Panc1 (cell line): ENCODE measurements around the gene MOCS1. TPM values are rescaled to one million over a fixed set of nuclear protein-coding genes. Genes with fewer than 3 reads are reported as not detected.

ENCODE experiments used
- ATAC-seq: fragments of 200-7000 bp; cut with Tn5 transposase; 2 replicates; pipeline ENCODE4 v1.9.1; 2020; ENCODE audit warnings: mild to moderate bottlenecking, moderate library complexity
- BruUV-seq: library from RNA; stranded (reverse); fragments of 400-500 nt; replicated peaks from 2 replicates; lab custom pipeline; 2021; lab: Mats Ljungman, UMichigan
- CTCF ChIA-PET: fragments of 300-600 bp; sonication (Branson Sonifier 250); formaldehyde crosslinking; loops from one replicate; lab custom pipeline; 2022; ENCODE audit warnings: antibody characterized with exemption; lab: Charles Lee
- POLR2A ChIA-PET: fragments of 300-600 bp; sonication (Branson Sonifier 250); formaldehyde crosslinking; loops from one replicate; lab custom pipeline; 2022; ENCODE audit warnings: antibody characterized with exemption; lab: Charles Lee
- DNase-seq: peaks from one replicate; pipeline ENCODE4 v3.0.0-alpha.2; 2010; ENCODE audit warnings: low read depth, low spot score
- H3K27ac ChIP-seq: 2 replicates; pipeline ENCODE4 v1.5.1; 2011; ENCODE audit warnings: mild to moderate bottlenecking, low read length, inconsistent platforms
- H3K27me3 ChIP-seq: fragments of 200-500 bp; sonication (Bioruptor generic); 2 replicates; pipeline ENCODE4 v1.6.0; 2014; ENCODE audit warnings: low read length, inconsistent platforms; ENCODE audit not compliant: control insufficient read depth, insufficient read depth
- H3K36me3 ChIP-seq: fragments of 200-500 bp; sonication (Bioruptor generic); 2 replicates; pipeline ENCODE4 v1.5.1; 2014; ENCODE audit warnings: inconsistent platforms, mild to moderate bottlenecking, low read length, moderate library complexity; ENCODE audit not compliant: control insufficient read depth, insufficient read depth
- H3K4me1 ChIP-seq: 2 replicates; pipeline ENCODE4 v1.5.1; 2011; ENCODE audit warnings: inconsistent platforms, mild to moderate bottlenecking, low read length, moderate library complexity; ENCODE audit not compliant: control insufficient read depth, insufficient read depth
- H3K4me3 ChIP-seq, 2 experiments: 2 replicates each; pipeline ENCODE4 v1.5.1; 2011 to 2012; ENCODE audit warnings: low read depth in 2 of 2, low read length in 2 of 2, mild to moderate bottlenecking in 2 of 2, inconsistent platforms in 1 of 2, moderate library complexity in 1 of 2
- H3K9me3 ChIP-seq: fragments of 200-500 bp; sonication (Bioruptor generic); 2 replicates; pipeline ENCODE4 v1.5.1; 2014; ENCODE audit warnings: low read depth, mild to moderate bottlenecking, inconsistent platforms, low read length, moderate library complexity; ENCODE audit not compliant: control insufficient read depth, insufficient read depth
- POLR2AphosphoS5 ChIP-seq: IDR thresholded peaks from 2 replicates; pipeline ENCODE4 v1.6.1; 2012; ENCODE audit warnings: mild to moderate bottlenecking, low read depth, low read length, moderate library complexity
- SIN3A ChIP-seq: IDR thresholded peaks from 2 replicates; pipeline ENCODE4 v1.6.1; 2012; ENCODE audit warnings: low read depth, mild to moderate bottlenecking, low read length, moderate library complexity, borderline replicate concordance; ENCODE audit not compliant: insufficient read depth
- TCF7L2 ChIP-seq: IDR thresholded peaks from 2 replicates; pipeline ENCODE4 v1.6.1; 2011; ENCODE audit warnings: mild to moderate bottlenecking, low read depth, low read length, inconsistent platforms
- in situ Hi-C: cut with HindIII; loops from 2 replicates; pipeline ENCODE4 v1.10.0; 2016; ENCODE audit warnings: low sequenced_read_pairs, low pct_unique_long_range_greater_than_20kb
- intact Hi-C: fragments of 100-400 bp; cut with micrococcal nuclease; formaldehyde crosslinking; loops from one replicate; pipeline ENCODE4 v1.10.0; 2022; ENCODE audit not compliant: unreplicated experiment
- total RNA-seq: library from RNA; stranded (reverse); gene quantifications from one replicate; pipeline ENCODE4 v1.2.1, GENCODE V29; 2021; ENCODE audit not compliant: unreplicated experiment
- TF ChIP-seq, protein P1 (sequence below): fragments of 450-650 bp; IDR thresholded peaks from 2 replicates; pipeline ENCODE4 v1.5.1; 2017; ENCODE audit warnings: mild to moderate bottlenecking
- TF ChIP-seq, protein P2 (sequence below), 2 experiments: IDR thresholded peaks; 2 replicates each; pipeline ENCODE4 v1.6.1; 2011 to 2012; ENCODE audit warnings: low read depth in 2 of 2, control low read depth in 1 of 2, low read length in 1 of 2, mild to moderate bottlenecking in 1 of 2, moderate library complexity in 1 of 2; ENCODE audit not compliant: insufficient read depth in 1 of 2

The MOCS1 gene
- total RNA-seq, 1 experiment from 2014 or later, result 0.98 TPM

DNA sequence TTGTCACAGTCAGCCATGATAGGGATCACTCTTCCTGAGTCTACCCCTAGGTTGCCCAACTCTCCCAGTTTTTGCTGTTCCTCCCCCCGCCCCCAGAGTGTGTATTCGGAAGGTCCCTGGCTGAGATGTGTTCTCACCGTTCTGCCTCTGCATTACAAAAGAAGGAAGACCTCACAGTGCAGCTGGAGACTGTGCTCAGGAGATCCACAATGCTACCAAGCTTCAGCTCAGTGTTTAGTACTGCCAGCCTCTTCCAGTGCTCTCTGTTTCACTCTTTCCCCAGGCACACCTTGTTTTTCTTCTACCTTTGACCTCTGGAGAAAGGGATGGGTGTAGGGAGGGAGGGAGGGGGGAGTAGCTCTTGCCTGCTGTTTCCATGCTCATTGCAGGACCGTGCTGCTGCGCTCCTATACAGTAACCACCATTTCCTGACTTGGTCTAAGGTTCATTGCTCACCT lies 13.4 kb upstream of the MOCS1 start:
- Histone ChIP-seq H3K9me3 (no peaks in the 10 kb centered on the region), H3K27me3 (peaks cover 2% of the 10 kb centered on the region; the same call in 1 of the 2 replicates), H3K36me3 (no peaks in the 10 kb centered on the region), H3K4me1 (no peaks in the 10 kb centered on the region), H3K27ac (no peak overlapping the region), H3K4me3 (no peak overlapping the region)
- in situ Hi-C loops, result no loop called here
- intact Hi-C loops, result no loop called here
- ChIA-PET CTCF (no interaction called here), POLR2A (no interaction called here)
- TF ChIP-seq TCF7L2 (no peak), SIN3A (no peak), POLR2AphosphoS5 (no peak)
- TF ChIP-seq, protein P1, sequence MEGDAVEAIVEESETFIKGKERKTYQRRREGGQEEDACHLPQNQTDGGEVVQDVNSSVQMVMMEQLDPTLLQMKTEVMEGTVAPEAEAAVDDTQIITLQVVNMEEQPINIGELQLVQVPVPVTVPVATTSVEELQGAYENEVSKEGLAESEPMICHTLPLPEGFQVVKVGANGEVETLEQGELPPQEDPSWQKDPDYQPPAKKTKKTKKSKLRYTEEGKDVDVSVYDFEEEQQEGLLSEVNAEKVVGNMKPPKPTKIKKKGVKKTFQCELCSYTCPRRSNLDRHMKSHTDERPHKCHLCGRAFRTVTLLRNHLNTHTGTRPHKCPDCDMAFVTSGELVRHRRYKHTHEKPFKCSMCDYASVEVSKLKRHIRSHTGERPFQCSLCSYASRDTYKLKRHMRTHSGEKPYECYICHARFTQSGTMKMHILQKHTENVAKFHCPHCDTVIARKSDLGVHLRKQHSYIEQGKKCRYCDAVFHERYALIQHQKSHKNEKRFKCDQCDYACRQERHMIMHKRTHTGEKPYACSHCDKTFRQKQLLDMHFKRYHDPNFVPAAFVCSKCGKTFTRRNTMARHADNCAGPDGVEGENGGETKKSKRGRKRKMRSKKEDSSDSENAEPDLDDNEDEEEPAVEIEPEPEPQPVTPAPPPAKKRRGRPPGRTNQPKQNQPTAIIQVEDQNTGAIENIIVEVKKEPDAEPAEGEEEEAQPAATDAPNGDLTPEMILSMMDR, result no peak
- TF ChIP-seq, protein P2, sequence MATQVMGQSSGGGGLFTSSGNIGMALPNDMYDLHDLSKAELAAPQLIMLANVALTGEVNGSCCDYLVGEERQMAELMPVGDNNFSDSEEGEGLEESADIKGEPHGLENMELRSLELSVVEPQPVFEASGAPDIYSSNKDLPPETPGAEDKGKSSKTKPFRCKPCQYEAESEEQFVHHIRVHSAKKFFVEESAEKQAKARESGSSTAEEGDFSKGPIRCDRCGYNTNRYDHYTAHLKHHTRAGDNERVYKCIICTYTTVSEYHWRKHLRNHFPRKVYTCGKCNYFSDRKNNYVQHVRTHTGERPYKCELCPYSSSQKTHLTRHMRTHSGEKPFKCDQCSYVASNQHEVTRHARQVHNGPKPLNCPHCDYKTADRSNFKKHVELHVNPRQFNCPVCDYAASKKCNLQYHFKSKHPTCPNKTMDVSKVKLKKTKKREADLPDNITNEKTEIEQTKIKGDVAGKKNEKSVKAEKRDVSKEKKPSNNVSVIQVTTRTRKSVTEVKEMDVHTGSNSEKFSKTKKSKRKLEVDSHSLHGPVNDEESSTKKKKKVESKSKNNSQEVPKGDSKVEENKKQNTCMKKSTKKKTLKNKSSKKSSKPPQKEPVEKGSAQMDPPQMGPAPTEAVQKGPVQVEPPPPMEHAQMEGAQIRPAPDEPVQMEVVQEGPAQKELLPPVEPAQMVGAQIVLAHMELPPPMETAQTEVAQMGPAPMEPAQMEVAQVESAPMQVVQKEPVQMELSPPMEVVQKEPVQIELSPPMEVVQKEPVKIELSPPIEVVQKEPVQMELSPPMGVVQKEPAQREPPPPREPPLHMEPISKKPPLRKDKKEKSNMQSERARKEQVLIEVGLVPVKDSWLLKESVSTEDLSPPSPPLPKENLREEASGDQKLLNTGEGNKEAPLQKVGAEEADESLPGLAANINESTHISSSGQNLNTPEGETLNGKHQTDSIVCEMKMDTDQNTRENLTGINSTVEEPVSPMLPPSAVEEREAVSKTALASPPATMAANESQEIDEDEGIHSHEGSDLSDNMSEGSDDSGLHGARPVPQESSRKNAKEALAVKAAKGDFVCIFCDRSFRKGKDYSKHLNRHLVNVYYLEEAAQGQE (IDR thresholded peaks at IDR 0.05; ENCODE audit: insufficient read depth in 1 of 2, low read depth in 2 of 2, low read length in 1 of 2), result no peak
- no peak for ATAC-seq
- no peak for DNase-seq
- BruUV-seq, result no TSS peak

DNA sequence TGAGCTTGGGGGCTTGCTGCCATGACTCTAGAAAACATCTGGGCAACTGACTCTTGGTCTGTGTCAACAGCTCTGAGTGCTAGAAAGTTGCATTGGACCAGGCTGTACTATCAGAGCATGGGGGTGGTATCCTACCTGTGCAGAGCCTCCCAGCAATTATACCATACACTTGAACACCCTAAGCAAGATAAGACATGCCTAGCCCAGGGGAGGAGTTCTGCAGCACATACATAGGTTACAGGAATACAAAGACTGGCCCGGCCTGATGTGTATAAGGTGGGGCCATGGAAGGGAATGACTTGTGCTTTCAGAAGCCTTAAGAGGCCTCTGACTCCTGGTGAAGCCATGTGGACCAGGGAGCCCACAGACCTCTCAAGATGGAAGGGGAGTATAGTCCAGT lies 11.4 kb upstream of the MOCS1 start:
- Histone ChIP-seq H3K9me3 (no peaks in the 10 kb centered on the region), H3K36me3 (no peaks in the 10 kb centered on the region), H3K27ac (no peak overlapping the region), H3K4me3 (no peak overlapping the region), H3K27me3 (peaks cover 2% of the 10 kb centered on the region; the same call in 1 of the 2 replicates), H3K4me1 (no peaks in the 10 kb centered on the region)
- in situ Hi-C loops, result no loop called here
- TF ChIP-seq, protein P1, result no peak
- TF ChIP-seq SIN3A (no peak), TCF7L2 (no peak), POLR2AphosphoS5 (no peak)
- TF ChIP-seq, protein P2 (IDR thresholded peaks at IDR 0.05; ENCODE audit: insufficient read depth in 1 of 2, low read depth in 2 of 2, low read length in 1 of 2), result no peak
- intact Hi-C loops, result no loop called here
- no peak for ATAC-seq
- DNase-seq, result no peak
- BruUV-seq, result no TSS peak
- ChIA-PET POLR2A (no interaction called here), CTCF (no interaction called here)
